Measurements from ENCODE around the gene ZNF865. TPM values are rescaled to one million over a fixed set of nuclear protein-coding genes. Genes with fewer than 3 reads are reported as not detected.

ZNF865 gene
- total RNA-seq, 1 donor from 2014 or later: 0.49 TPM

GRCh38 chr19:55596304-55596703 is 9.1 kb upstream of the ZNF865 start:
- Mint-ChIP-seq H3K27ac (no peak overlapping the region), H3K36me3 (peaks cover 42% of the 10 kb centered on the region), H3K4me1 (peaks cover 26% of the 10 kb centered on the region), H3K9me3 (peaks cover 8% of the 10 kb centered on the region), H3K4me3 (no peak overlapping the region), H3K27me3 (ENCODE audit: insufficient read depth, low read depth) (peaks cover 4% of the 10 kb centered on the region)
- no peaks in the 10 kb centered on the region for H4K20me1 ChIP-seq (ENCODE audit: low read depth)
- H3F3A ChIP-seq (ENCODE audit: low read depth): peaks cover 42% of the 10 kb centered on the region
- no peaks in the 10 kb centered on the region for H3K9me3 ChIP-seq (ENCODE audit: low read depth)
- H3K27ac ChIP-seq: no peak overlapping the region
- peaks cover 6% of the 10 kb centered on the region for H3K4me1 ChIP-seq
- peaks cover 17% of the 10 kb centered on the region for H3K36me3 ChIP-seq
- TF ChIP-seq CTCF (IDR thresholded peaks at IDR 0.05) (no peak), EZH2 (IDR thresholded peaks at IDR 0.05) (no peak), EZH2phosphoT487 (IDR thresholded peaks at IDR 0.05) (no peak)
- H3K9ac ChIP-seq: no peak overlapping the region
- H3K27me3 ChIP-seq: no peaks in the 10 kb centered on the region
- H3K4me2 ChIP-seq: no peak overlapping the region
- no peak for DNase-seq (ENCODE audit: low spot score)
- peaks cover 16% of the 10 kb centered on the region for H3K79me2 ChIP-seq (ENCODE audit: low read depth)
- no peak overlapping the region for H2AFZ ChIP-seq (replicated peaks)
- H3K4me3 ChIP-seq: no peak overlapping the region

GRCh38 chr19:55597501-55597921 is 7.9 kb upstream of the ZNF865 start:
- Histone ChIP-seq H3K27ac (peak overlapping the region; percentile 33), H3K4me1 (peaks cover 6% of the 10 kb centered on the region), H3F3A (ENCODE audit: low read depth) (peaks cover 44% of the 10 kb centered on the region), H3K9ac (no peak overlapping the region), H3K9me3 (ENCODE audit: low read depth) (no peaks in the 10 kb centered on the region), H3K4me3 (no peak overlapping the region), H3K36me3 (peaks cover 17% of the 10 kb centered on the region), H3K27me3 (no peaks in the 10 kb centered on the region), H2AFZ (replicated peaks) (no peak overlapping the region), H4K20me1 (ENCODE audit: low read depth) (no peaks in the 10 kb centered on the region), H3K4me2 (peak overlapping the region; percentile 55), H3K79me2 (ENCODE audit: low read depth) (peaks cover 16% of the 10 kb centered on the region)
- peaks cover 40% of the 10 kb centered on the region for H3K36me3 Mint-ChIP-seq
- no peak overlapping the region for H3K27ac Mint-ChIP-seq
- H3K4me1 Mint-ChIP-seq: peaks cover 25% of the 10 kb centered on the region
- peaks cover 12% of the 10 kb centered on the region for H3K9me3 Mint-ChIP-seq
- H3K27me3 Mint-ChIP-seq (ENCODE audit: insufficient read depth, low read depth): peaks cover 7% of the 10 kb centered on the region
- no peak for DNase-seq (ENCODE audit: low spot score)
- H3K4me3 Mint-ChIP-seq: no peak overlapping the region
- no peak for TF ChIP-seq CTCF (IDR thresholded peaks at IDR 0.05)
- TF ChIP-seq EZH2 (IDR thresholded peaks at IDR 0.05): no peak
- no peak for TF ChIP-seq EZH2phosphoT487 (IDR thresholded peaks at IDR 0.05)

- TF ChIP-seq CTCF (IDR thresholded peaks at IDR 0.05) (no peak), EZH2phosphoT487 (IDR thresholded peaks at IDR 0.05) (no peak), EZH2 (IDR thresholded peaks at IDR 0.05) (no peak)
- peak overlapping the region; percentile 80 for H3K27ac Mint-ChIP-seq
Observed at GRCh38 chr19:55598034-55598433, 7.4 kb upstream of the ZNF865 start.

More at GRCh38 chr19:55598034-55598433, 7.4 kb upstream of the ZNF865 start:
- H3K27me3 Mint-ChIP-seq (ENCODE audit: insufficient read depth, low read depth): peaks cover 7% of the 10 kb centered on the region
- no peaks in the 10 kb centered on the region for H4K20me1 ChIP-seq (ENCODE audit: low read depth)
- no peak overlapping the region for H2AFZ ChIP-seq (replicated peaks)
- peaks cover 16% of the 10 kb centered on the region for H3K79me2 ChIP-seq (ENCODE audit: low read depth)
- peaks cover 12% of the 10 kb centered on the region for H3K9me3 Mint-ChIP-seq
- H3K4me3 ChIP-seq: peak overlapping the region; percentile 73
- H3F3A ChIP-seq (ENCODE audit: low read depth): peaks cover 44% of the 10 kb centered on the region
- H3K27me3 ChIP-seq: no peaks in the 10 kb centered on the region
- H3K27ac ChIP-seq: peak overlapping the region; percentile 33
- DNase-seq (ENCODE audit: low spot score): peak; percentile 81
- peak overlapping the region; percentile 87 for H3K4me3 Mint-ChIP-seq
- H3K4me1 ChIP-seq: peaks cover 6% of the 10 kb centered on the region
- peak overlapping the region; percentile 55 for H3K4me2 ChIP-seq
- H3K4me1 Mint-ChIP-seq: peaks cover 25% of the 10 kb centered on the region
- H3K36me3 Mint-ChIP-seq: peaks cover 41% of the 10 kb centered on the region
- no peak overlapping the region for H3K9ac ChIP-seq
- H3K36me3 ChIP-seq: peaks cover 17% of the 10 kb centered on the region
- no peaks in the 10 kb centered on the region for H3K9me3 ChIP-seq (ENCODE audit: low read depth)

Measured in neural progenitor cell (in vitro differentiated cells).